ENCODE data around the gene AOC2.
A peak's percentile ranks its signal among the peaks of the same experiment; 100 is the strongest.

AOC2 gene

GRCh38 chr17:42832934-42833766 is 11.2 kb upstream of the AOC2 start, which contains the start of gene PSME3:
TSS of gene PSME3 (plus strand) at chr17:42833397. CDS start at chr17:42833632, 235 bp downstream.
- TF ChIP-seq CTCF (IDR thresholded peaks at IDR 0.05; ENCODE audit: insufficient read depth, missing control alignments): no peak
- DNase-seq (ENCODE audit: insufficient read length, low spot score): peak; percentile 81
- no peak for FAIRE-seq

- no peak for FAIRE-seq
- no peak for TF ChIP-seq CTCF (IDR thresholded peaks at IDR 0.05; ENCODE audit: insufficient read depth, missing control alignments)
- DNase-seq (ENCODE audit: insufficient read length, low spot score): no peak
Observed at GRCh38 chr17:42833767-42834422, 10.5 kb upstream of the AOC2 start.

- no peak for TF ChIP-seq CTCF (IDR thresholded peaks at IDR 0.05; ENCODE audit: insufficient read depth, missing control alignments)
- FAIRE-seq (no peak), DNase-seq (ENCODE audit: insufficient read length, low spot score) (no peak)
Observed at GRCh38 chr17:42835732-42836131, 8.6 kb upstream of the AOC2 start.

DNA sequence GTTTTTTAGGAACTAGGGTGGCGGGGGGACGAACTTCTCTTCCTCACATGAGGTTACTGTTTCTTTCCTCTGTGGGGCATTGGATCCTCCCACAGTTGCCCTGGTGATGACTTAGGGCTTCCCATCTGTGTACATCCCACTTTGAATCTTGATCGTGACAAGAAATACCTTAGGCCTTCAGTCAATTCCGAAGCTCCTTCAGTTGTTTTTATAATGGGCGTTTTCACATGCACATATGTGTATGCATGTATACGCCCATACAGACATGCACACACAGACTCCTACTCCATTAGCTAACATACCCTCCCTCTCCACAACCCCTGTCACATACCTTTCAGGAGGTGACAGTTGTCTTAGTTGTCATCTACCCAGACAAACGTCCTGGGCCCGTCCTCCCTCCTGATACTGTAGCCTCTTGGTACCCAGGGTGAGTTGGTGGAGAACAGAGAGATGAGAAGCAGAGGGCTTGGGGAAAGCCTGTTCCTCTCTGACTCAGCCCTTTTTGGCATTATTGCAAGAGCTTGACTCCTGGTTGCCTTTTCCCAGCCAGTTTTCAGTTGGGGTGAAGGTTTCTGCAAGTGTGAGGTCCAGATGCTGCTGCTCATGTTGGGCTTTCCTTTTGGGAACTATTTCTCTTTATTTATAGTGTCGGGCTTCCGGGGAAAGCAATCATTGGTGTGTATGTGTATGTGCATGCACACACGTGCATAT is 2.2 kb upstream of the AOC2 start:
- FAIRE-seq (no peak), DNase-seq (ENCODE audit: insufficient read length, low spot score) (no peak)
- TF ChIP-seq CTCF (IDR thresholded peaks at IDR 0.05; ENCODE audit: insufficient read depth, missing control alignments): no peak

DNA sequence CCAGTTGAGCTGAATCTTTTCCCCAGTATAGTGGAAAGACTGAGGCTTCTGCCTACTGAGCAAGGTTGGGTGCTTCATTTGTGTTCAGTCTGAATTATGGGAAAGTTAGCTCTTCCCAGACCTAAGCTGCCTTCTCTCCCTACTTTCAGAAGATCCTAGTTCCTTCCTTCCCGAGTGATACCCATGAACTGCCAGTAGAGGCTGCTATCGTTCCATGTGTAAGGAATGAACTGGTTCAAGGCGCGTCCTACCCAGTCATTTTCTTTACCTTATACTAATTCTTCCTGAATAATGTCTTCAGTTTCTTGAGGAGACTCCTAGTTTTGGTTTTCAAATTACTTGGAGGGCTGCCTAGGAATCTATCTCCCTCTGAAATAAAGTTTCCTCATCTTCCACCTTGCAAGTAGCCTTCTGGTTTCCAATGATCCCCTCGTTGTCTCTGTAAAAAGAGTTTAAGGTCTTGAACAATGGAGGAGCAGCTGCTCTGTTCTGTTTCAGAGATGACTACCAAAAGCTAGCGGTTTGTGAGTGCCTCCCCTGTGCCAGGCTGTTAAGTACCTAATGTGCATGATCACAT is 934 bp upstream of the AOC2 start:
- DNase-seq (ENCODE audit: insufficient read length, low spot score) (peak; percentile 72), FAIRE-seq (no peak)
- TF ChIP-seq CTCF (IDR thresholded peaks at IDR 0.05; ENCODE audit: insufficient read depth, missing control alignments): peak; percentile 97

DNA sequence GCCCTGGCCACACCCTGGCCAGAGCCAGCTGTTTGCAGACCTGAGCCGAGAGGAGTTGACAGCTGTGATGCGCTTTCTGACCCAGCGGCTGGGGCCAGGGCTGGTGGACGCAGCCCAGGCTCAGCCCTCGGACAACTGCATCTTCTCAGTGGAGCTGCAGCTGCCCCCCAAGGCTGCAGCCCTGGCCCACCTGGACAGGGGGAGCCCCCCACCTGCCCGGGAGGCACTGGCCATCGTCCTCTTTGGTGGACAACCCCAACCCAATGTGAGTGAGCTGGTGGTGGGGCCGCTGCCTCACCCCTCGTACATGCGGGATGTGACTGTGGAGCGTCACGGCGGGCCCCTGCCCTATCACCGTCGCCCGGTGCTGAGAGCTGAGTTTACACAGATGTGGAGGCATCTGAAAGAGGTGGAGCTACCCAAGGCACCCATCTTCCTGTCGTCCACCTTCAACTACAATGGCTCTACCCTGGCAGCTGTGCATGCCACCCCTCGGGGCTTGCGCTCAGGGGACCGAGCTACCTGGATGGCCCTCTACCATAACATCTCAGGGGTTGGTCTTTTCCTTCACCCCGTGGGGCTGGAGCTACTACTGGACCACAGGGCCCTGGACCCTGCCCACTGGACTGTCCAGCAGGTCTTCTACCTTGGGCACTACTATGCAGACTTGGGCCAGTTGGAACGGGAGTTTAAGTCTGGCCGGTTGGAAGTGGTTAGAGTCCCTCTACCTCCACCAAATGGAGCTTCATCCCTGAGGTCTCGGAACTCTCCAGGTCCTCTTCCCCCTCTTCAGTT is 578 bp downstream of the AOC2 start:
- FAIRE-seq (no peak), DNase-seq (ENCODE audit: insufficient read length, low spot score) (no peak)
- TF ChIP-seq CTCF (IDR thresholded peaks at IDR 0.05; ENCODE audit: insufficient read depth, missing control alignments): no peak
